ENCODE results near the gene MAP2K2.

GRCh38 chr19:4075373-4075772, 48.5 kb downstream of the MAP2K2 start:
- TF ChIP-seq CTCF (IDR thresholded peaks at IDR 0.05) (no peak), POLR2AphosphoS5 (IDR thresholded peaks at IDR 0.05; ENCODE audit: low read depth, low read length) (no peak), REST (IDR thresholded peaks at IDR 0.05; ENCODE audit: insufficient read depth in 1 of 2, low read depth in 2 of 2, low read length in 1 of 2) (no peak), TCF7L2 (IDR thresholded peaks at IDR 0.05; ENCODE audit: low read depth, low read length) (no peak), SIN3A (IDR thresholded peaks at IDR 0.05; ENCODE audit: borderline replicate concordance, insufficient read depth, low read depth, low read length) (no peak)
